ENCODE measurements around the gene COX14. TPM values are rescaled to one million over a fixed set of nuclear protein-coding genes. Genes with fewer than 3 reads are reported as not detected.
A peak's percentile ranks its signal among the peaks of the same experiment; 100 is the strongest.

COX14 gene
- total and polyA plus RNA-seq, 10 of the 15 experiments (the other 5 are each of a cell fraction or from before 2014, with no cell fraction given): 44.6 to 361 (median 120) TPM

GRCh38 chr12:50087151-50087550 lies 24.9 kb upstream of the COX14 start:
- ChIA-PET SMC1A (ENCODE audit: uncharacterized antibody, unreplicated experiment) (interaction anchor here (0.7 to 3.9 kb wide), 13 partner anchors 9 to 345 kb away, joined by 3 to 29 read pairs (median 3); partner anchors contain the start of genes CERS5 and COX14), POLR2A (interaction anchor here (0.7 to 1.1 kb wide), 2 partner anchors 9 to 23 kb away, joined by 3 to 8 read pairs; no protein-coding TSS in a partner anchor), RAD21 (ENCODE audit: unreplicated experiment) (interaction anchor here (1.3 to 5.6 kb wide), 8 partner anchors 24 to 227 kb away, joined by 4 to 47 read pairs (median 6); partner anchors contain the start of genes CERS5 and COX14), CTCF (interaction anchor here (0.9 to 9.0 kb wide), 20 partner anchors 9 to 343 kb away, joined by 3 to 250 read pairs (median 5); partner anchors contain the start of genes CERS5, COX14 and LIMA1)
- Histone ChIP-seq H3K9ac (ENCODE audit: control insufficient read depth, insufficient read depth, low read length) (0 out of 2 replicates have a peak overlapping the region, but pooled peaks have one; percentile 8), H2AFZ (ENCODE audit: control insufficient read depth, low read depth, low read length) (no peak overlapping the region), H3K4me3 (no peak overlapping the region), H3K27ac (ENCODE audit: control insufficient read depth, insufficient read depth) (no peak overlapping the region), H3K4me1 (ENCODE audit: control insufficient read depth, insufficient read depth, low read length) (no peaks in the 10 kb centered on the region), H3K36me3 (ENCODE audit: control insufficient read depth in 2 of 2, insufficient read depth in 2 of 2, low read length in 1 of 2) (peaks cover 0 to 20% of the 10 kb centered on the region in 2 experiments), H4K20me1 (ENCODE audit: control insufficient read depth, insufficient read depth) (0 out of 2 replicates have a peak, but pooled peaks cover 4% of the 10 kb centered on the region), H3K9me3 (replicated peaks; ENCODE audit: control insufficient read depth, insufficient read depth, low read length) (no peaks in the 10 kb centered on the region), H3K79me2 (ENCODE audit: control insufficient read depth, insufficient read depth, low read length) (peaks cover 9% of the 10 kb centered on the region), H3K4me2 (ENCODE audit: control insufficient read depth, insufficient read depth) (no peak overlapping the region), H3K27me3 (replicated peaks in 1 of 2; ENCODE audit: control insufficient read depth in 2 of 2, insufficient read depth in 2 of 2, low read length in 1 of 2) (no peaks in the 10 kb centered on the region)
- no peak for TF ChIP-seq HSF1 (IDR thresholded peaks at IDR 0.05; ENCODE audit: low read depth, low read length)
- TF ChIP-seq SREBF2 (IDR thresholded peaks at IDR 0.05; ENCODE audit: low read length): no peak
- TF ChIP-seq MEF2B (IDR thresholded peaks at IDR 0.05; ENCODE audit: partially characterized antibody, poor library complexity, severe bottlenecking): no peak
- no peak for TF ChIP-seq MAX (IDR thresholded peaks at IDR 0.05; ENCODE audit: low read depth, low read length)
- TF ChIP-seq SIX5 (IDR thresholded peaks at IDR 0.05; ENCODE audit: low read depth, low read length, severe bottlenecking): no peak
- no peak for TF ChIP-seq ZBTB40 (IDR thresholded peaks at IDR 0.05; ENCODE audit: borderline replicate concordance)
- in situ Hi-C loops (cut with MboI) (no loop called here), intact Hi-C loops (cut with micrococcal nuclease; ENCODE audit: unreplicated experiment) (no loop called here)
- BruUV-seq (replicated peaks): no TSS peak
- ATAC-seq: no peak
- no peak for DNase-seq (ENCODE audit: low read depth, low spot score)
- WGBS (ENCODE audit: insufficient coverage, insufficient replicate concordance, low lambda C conversion rate, missing lambda C conversion rate): 97% methylated on average over 9 of the region's 9 CpGs
- FAIRE-seq: no peak
